ENCODE measurements around the gene MRPL24. TPM values are rescaled to one million over a fixed set of nuclear protein-coding genes. Genes with fewer than 3 reads are reported as not detected.

Gene MRPL24
- total and polyA plus RNA-seq, 8 donors, result 39.8 to 68.6 (median 48.3) TPM

DNA sequence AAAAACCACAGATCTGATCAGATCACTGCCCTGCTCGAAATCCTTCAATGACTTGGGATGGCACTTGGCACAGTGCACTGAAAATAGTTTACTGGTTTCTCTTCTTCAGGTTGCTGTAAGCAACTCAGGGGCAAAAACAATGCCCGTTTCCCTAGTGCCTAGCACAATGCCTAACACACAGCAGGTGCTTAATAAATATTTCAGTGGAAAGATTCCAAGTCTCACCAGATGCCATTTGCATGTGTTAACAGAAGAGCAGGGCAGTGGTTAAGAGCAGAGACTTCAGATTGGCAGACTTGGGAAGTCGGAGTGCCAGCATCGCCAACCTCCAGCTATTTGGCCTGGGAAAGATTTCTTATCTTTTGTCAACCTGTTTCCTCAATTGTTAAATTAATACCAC is 23.5 kb downstream of the MRPL24 start:
- Histone ChIP-seq H3K27ac (no peak overlapping the region), H3K4me3 (no peak overlapping the region), H3K36me3 (peaks cover 0 to 7% (median 0%) of the 10 kb centered on the region in 3 donors), H3K4me1 (no peaks in the 10 kb centered on the region), H3K9me3 (no peaks in the 10 kb centered on the region), H3K27me3 (no peaks in the 10 kb centered on the region)
- DNase-seq (no peak), FAIRE-seq (no peak), ATAC-seq (no peak)
- WGBS, 2 donors, result 76 to 79% methylated on average over 4 of the region's 4 CpGs
- intact Hi-C loops (cut with DNase I), result no loop called here
- TF ChIP-seq, protein P1, sequence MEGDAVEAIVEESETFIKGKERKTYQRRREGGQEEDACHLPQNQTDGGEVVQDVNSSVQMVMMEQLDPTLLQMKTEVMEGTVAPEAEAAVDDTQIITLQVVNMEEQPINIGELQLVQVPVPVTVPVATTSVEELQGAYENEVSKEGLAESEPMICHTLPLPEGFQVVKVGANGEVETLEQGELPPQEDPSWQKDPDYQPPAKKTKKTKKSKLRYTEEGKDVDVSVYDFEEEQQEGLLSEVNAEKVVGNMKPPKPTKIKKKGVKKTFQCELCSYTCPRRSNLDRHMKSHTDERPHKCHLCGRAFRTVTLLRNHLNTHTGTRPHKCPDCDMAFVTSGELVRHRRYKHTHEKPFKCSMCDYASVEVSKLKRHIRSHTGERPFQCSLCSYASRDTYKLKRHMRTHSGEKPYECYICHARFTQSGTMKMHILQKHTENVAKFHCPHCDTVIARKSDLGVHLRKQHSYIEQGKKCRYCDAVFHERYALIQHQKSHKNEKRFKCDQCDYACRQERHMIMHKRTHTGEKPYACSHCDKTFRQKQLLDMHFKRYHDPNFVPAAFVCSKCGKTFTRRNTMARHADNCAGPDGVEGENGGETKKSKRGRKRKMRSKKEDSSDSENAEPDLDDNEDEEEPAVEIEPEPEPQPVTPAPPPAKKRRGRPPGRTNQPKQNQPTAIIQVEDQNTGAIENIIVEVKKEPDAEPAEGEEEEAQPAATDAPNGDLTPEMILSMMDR (IDR thresholded peaks at IDR 0.05), result no peak

DNA sequence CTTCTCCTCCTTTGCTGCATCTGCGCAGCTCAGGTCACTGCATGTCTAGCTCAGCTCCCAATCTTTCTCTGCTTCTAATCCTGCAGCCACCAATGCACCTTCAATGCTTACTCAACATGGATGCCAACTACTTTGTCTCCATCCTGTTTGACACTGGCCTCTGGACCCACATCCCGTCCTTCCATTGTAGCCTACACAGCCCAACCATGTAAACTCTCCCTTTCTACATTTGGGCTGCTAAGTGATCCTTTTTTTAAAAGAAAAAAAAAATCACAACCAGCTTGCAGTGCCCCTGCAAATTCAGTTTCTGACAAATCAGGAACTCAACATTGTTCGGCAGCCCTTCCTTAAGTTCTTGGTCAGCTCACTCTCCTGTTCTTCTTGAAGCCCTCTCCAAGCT is 26.1 kb downstream of the MRPL24 start:
- FAIRE-seq, result no peak
- no peak for DNase-seq
- H3K4me3 ChIP-seq, result no peak overlapping the region
- H3K36me3 ChIP-seq, result no peaks in the 10 kb centered on the region
- no peaks in the 10 kb centered on the region for H3K9me3 ChIP-seq
- H3K27ac ChIP-seq, result no peak overlapping the region
- TF ChIP-seq, protein P1 (IDR thresholded peaks at IDR 0.05), result no peak
- no peaks in the 10 kb centered on the region for H3K4me1 ChIP-seq
- intact Hi-C loops (cut with DNase I), result no loop called here
- no peak for ATAC-seq
- 81 to 82% methylated on average over 3 of the region's 3 CpGs for WGBS, 2 donors
- no peaks in the 10 kb centered on the region for H3K27me3 ChIP-seq

DNA sequence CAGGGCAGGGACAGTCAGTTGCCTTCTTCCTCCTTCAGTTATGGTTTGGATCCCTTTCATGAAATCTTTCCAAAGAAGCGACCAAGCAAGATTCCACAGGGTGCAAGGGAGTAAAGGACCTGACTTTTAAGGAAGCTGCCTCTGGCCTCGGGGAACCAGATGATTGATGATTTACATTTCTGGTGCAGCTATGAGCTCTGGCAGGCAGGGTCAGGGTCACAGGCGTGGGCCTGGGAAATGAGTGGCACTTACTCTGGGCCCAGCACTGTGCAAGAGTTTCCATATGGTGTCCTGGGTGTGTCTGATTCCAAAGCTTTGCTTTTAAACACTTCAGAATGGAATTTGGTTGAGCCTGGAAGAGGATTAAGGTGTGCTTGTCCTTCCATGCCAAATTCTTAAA is 28.3 kb downstream of the MRPL24 start:
- 44 to 51% methylated on average over 3 of the region's 3 CpGs for WGBS, 2 donors
- Histone ChIP-seq H3K36me3 (no peaks in the 10 kb centered on the region), H3K4me1 (no peaks in the 10 kb centered on the region), H3K27ac (no peak overlapping the region), H3K27me3 (no peaks in the 10 kb centered on the region), H3K4me3 (no peak overlapping the region), H3K9me3 (no peaks in the 10 kb centered on the region)
- intact Hi-C loops (cut with DNase I), result no loop called here
- TF ChIP-seq, protein P1 (IDR thresholded peaks at IDR 0.05), result no peak
- FAIRE-seq, result no peak
- no peak for DNase-seq
- ATAC-seq, result no peak

DNA sequence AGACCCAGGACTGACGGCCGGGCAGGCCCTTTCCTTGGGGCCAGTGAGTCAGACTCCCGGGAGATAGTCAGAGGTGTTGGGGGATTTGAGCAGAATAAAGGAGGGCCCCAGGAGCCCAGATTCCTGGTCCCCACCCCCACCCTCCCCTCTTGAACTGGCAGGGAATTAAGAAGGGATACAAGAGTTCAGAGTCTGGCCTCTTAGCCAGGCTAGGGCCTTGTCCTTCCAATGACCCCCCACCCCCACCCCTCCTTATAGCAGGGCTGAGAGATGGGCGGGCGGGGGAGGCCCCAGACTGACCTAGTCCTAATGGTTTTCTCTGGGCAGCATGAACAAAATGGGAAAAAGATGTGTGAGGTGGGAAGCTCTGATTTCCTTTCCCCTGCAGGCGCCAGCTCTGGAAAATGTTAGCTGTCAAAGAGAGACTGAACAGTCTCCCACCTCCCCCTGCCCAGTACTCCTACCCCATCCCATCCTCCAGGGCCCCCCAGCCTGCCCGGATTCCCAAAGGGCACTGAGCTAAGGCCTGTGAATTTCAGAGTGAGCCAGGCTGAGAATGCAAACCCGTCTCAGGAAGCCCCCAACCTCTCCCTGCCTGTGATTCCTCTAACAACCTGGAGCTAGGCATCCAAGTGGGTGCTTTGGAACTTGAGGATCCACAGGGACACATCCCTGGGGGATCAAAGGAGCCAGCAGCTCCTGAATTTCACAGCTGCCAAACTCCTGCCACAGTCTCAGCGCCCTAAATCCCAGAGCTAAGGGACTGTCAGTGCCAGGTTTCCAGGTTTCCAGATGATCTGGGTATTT is 29.7 kb downstream of the MRPL24 start:
- Histone ChIP-seq H3K27me3 (no peaks in the 10 kb centered on the region), H3K27ac (no peak overlapping the region), H3K9me3 (no peaks in the 10 kb centered on the region), H3K4me1 (peaks cover 0 to 4% (median 3%) of the 10 kb centered on the region in 3 donors), H3K36me3 (no peaks in the 10 kb centered on the region), H3K4me3 (no peak overlapping the region)
- DNase-seq (no peak), ATAC-seq (no peak), FAIRE-seq (no peak)
- intact Hi-C loops (cut with DNase I), result no loop called here
- 82 to 88% methylated on average over 9 of the region's 9 CpGs for WGBS, 2 donors
- TF ChIP-seq, protein P1 (IDR thresholded peaks at IDR 0.05), result no peak
